Measurements from ENCODE around the gene MALL. TPM values are rescaled to one million over a fixed set of nuclear protein-coding genes. Genes with fewer than 3 reads are reported as not detected.

The MALL gene
- total RNA-seq, 1 donor from 2014 or later = 6.9 TPM

GRCh38 chr2:110149330-110150220, 34.0 kb upstream of the MALL start:
- H3K4me3 Mint-ChIP-seq (ENCODE audit: low read depth) = no peak overlapping the region

GRCh38 chr2:110146945-110147332, 31.3 kb upstream of the MALL start:
- Mint-ChIP-seq H3K36me3 (ENCODE audit: insufficient read depth) (peaks cover 7% of the 10 kb centered on the region), H3K9me3 (ENCODE audit: low read depth) (no peaks in the 10 kb centered on the region), H3K4me3 (ENCODE audit: low read depth) (no peak overlapping the region), H3K4me1 (ENCODE audit: low read depth) (no peaks in the 10 kb centered on the region), H3K27me3 (no peaks in the 10 kb centered on the region), H3K27ac (no peak overlapping the region)
- no peak for DNase-seq (ENCODE audit: low spot score, unreplicated experiment)
- TF ChIP-seq, protein P1, sequence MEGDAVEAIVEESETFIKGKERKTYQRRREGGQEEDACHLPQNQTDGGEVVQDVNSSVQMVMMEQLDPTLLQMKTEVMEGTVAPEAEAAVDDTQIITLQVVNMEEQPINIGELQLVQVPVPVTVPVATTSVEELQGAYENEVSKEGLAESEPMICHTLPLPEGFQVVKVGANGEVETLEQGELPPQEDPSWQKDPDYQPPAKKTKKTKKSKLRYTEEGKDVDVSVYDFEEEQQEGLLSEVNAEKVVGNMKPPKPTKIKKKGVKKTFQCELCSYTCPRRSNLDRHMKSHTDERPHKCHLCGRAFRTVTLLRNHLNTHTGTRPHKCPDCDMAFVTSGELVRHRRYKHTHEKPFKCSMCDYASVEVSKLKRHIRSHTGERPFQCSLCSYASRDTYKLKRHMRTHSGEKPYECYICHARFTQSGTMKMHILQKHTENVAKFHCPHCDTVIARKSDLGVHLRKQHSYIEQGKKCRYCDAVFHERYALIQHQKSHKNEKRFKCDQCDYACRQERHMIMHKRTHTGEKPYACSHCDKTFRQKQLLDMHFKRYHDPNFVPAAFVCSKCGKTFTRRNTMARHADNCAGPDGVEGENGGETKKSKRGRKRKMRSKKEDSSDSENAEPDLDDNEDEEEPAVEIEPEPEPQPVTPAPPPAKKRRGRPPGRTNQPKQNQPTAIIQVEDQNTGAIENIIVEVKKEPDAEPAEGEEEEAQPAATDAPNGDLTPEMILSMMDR (IDR thresholded peaks at IDR 0.05; ENCODE audit: unreplicated experiment) = no peak

More at GRCh38 chr2:110149330-110150220, 34.0 kb upstream of the MALL start:
- H3K27me3 Mint-ChIP-seq = no peaks in the 10 kb centered on the region
- no peak overlapping the region for H3K27ac Mint-ChIP-seq
- TF ChIP-seq, protein P1 (IDR thresholded peaks at IDR 0.05; ENCODE audit: unreplicated experiment) = no peak
- H3K4me1 Mint-ChIP-seq (ENCODE audit: low read depth) = no peaks in the 10 kb centered on the region
- DNase-seq (ENCODE audit: low spot score, unreplicated experiment) = no peak
- H3K36me3 Mint-ChIP-seq (ENCODE audit: insufficient read depth) = peaks cover 10% of the 10 kb centered on the region
- peaks cover 9% of the 10 kb centered on the region for H3K9me3 Mint-ChIP-seq (ENCODE audit: low read depth)

DNA sequence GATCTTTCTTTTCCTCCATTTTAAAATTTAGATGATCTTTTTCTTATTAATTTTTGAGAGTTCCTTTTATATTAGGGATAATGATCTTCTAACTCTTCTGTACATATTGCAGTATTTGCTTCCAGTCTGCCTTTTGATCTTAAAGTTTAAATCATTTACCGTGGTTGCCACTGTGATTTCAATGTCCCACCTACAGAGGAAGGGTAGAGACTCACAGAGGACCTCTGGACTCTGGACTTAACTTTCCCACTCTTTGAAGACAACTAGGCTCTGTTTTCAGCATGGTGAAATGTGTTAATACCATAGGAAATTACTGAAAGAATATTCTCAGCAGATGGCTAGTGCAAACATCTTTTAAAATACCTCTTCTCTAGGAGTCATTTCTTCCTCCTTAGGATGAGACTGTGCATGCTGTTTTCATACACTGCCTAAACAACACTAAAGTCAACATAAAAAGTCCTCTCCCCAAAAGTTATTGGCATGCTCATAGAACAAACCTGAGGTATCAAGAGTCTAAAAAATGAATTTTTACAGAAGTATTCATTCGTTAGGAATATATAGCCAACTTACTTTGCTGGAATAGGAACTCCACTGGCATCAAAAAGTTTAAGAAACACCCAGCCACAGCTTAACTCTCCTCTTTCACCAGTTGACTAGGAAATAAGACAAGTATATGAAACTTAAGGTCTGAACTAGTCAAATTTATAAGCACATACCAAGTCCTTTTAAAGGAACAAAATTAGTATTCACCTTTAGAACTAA, 30.7 kb upstream of the MALL start:
- TF ChIP-seq, protein P1 (IDR thresholded peaks at IDR 0.05; ENCODE audit: unreplicated experiment) = no peak
- Mint-ChIP-seq H3K4me1 (ENCODE audit: low read depth) (no peaks in the 10 kb centered on the region), H3K27ac (no peak overlapping the region), H3K9me3 (ENCODE audit: low read depth) (no peaks in the 10 kb centered on the region), H3K36me3 (ENCODE audit: insufficient read depth) (peaks cover 7% of the 10 kb centered on the region), H3K27me3 (no peaks in the 10 kb centered on the region), H3K4me3 (ENCODE audit: low read depth) (no peak overlapping the region)
- no peak for DNase-seq (ENCODE audit: low spot score, unreplicated experiment)

GRCh38 chr2:110143982-110144381, 28.4 kb upstream of the MALL start:
- no peaks in the 10 kb centered on the region for H3K9me3 Mint-ChIP-seq (ENCODE audit: low read depth)
- peaks cover 7% of the 10 kb centered on the region for H3K36me3 Mint-ChIP-seq (ENCODE audit: insufficient read depth)
- TF ChIP-seq, protein P1 (IDR thresholded peaks at IDR 0.05; ENCODE audit: unreplicated experiment) = no peak
- no peak for DNase-seq (ENCODE audit: low spot score, unreplicated experiment)
- H3K4me3 Mint-ChIP-seq (ENCODE audit: low read depth) = no peak overlapping the region
- H3K27ac Mint-ChIP-seq = no peak overlapping the region
- H3K27me3 Mint-ChIP-seq = no peaks in the 10 kb centered on the region
- no peaks in the 10 kb centered on the region for H3K4me1 Mint-ChIP-seq (ENCODE audit: low read depth)

- Mint-ChIP-seq H3K36me3 (ENCODE audit: insufficient read depth) (peaks cover 7% of the 10 kb centered on the region), H3K4me3 (ENCODE audit: low read depth) (no peak overlapping the region), H3K9me3 (ENCODE audit: low read depth) (no peaks in the 10 kb centered on the region), H3K4me1 (ENCODE audit: low read depth) (no peaks in the 10 kb centered on the region), H3K27ac (no peak overlapping the region), H3K27me3 (no peaks in the 10 kb centered on the region)
- no peak for DNase-seq (ENCODE audit: low spot score, unreplicated experiment)
- TF ChIP-seq, protein P1 (IDR thresholded peaks at IDR 0.05; ENCODE audit: unreplicated experiment) = no peak
Observed at GRCh38 chr2:110140401-110140800, 24.8 kb upstream of the MALL start.

Data from progenitor cell of endocrine pancreas (in vitro differentiated cells).